GM18909 (cell line): ENCODE results near the gene CLRN3.

Experiments used
- ATAC-seq: cut with Tn5 transposase; IDR thresholded peaks from one replicate; pipeline ENCODE4 v1.9.1; 2021; ENCODE audit warnings: mild to moderate bottlenecking; ENCODE audit not compliant: unreplicated experiment, poor library complexity

CLRN3 gene, protein sequence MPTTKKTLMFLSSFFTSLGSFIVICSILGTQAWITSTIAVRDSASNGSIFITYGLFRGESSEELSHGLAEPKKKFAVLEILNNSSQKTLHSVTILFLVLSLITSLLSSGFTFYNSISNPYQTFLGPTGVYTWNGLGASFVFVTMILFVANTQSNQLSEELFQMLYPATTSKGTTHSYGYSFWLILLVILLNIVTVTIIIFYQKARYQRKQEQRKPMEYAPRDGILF

DNA sequence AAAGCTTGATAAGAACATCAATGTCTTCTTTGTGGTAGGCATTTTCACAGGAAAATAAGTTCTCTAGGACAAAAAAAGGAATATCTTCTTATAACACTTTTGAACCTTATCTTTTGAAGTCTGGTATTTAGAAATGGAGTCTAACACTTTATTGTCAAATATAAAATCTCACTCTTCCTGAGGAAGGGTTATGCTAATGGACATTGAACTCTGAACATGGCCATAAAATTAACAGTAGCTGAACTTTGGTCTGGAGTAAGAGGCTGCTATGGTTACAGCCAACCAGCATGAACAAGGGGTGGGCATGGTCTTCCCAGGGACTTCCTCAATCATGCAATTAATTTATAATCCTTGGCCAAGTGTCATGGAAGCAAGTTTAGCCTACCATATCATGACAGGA lies at the start of gene CLRN3:
Gene CLRN3, minus strand, starts transcription at position 199 of the 400 bp plus-strand sequence. Its CDS starts 157 bp downstream, at position 42.
- ATAC-seq: no peak

DNA sequence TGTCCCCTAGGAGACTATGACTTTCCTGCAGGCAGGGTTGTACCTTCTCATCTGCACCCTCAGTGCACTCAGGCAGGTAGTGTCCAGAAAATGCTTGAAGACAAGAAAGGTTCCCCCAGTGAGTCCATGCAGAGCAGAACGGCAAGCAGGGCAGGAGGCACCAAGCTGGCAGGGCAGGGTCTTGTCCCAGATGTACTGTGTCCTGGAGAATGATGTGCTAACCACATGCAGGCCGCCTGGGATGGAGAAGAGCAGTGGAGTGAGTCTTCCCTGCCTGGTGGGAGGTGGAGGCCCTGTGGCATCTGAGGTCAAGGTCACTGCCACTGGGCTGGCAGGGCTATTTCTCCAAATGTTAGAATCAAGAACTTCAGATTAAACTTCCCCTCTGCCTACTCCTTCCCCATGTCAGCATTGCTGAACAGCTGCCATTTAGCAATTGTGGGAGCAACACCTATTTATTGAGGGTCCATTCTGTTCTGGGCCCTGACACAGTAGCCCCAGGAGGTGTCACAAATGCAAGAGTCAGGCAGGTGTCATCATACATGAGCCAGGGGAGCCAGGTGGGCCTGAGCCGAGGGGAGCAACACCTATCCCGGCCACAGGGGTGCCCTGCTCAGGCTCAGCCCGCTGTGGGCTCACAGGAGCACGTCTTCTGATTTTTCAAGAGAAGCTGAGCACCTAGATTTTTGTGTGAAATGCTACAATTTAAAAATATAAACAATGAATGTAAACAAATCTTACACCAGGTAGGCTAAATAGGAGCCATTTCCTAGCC lies 48.3 kb upstream of the CLRN3 start:
- ATAC-seq: no peak

DNA sequence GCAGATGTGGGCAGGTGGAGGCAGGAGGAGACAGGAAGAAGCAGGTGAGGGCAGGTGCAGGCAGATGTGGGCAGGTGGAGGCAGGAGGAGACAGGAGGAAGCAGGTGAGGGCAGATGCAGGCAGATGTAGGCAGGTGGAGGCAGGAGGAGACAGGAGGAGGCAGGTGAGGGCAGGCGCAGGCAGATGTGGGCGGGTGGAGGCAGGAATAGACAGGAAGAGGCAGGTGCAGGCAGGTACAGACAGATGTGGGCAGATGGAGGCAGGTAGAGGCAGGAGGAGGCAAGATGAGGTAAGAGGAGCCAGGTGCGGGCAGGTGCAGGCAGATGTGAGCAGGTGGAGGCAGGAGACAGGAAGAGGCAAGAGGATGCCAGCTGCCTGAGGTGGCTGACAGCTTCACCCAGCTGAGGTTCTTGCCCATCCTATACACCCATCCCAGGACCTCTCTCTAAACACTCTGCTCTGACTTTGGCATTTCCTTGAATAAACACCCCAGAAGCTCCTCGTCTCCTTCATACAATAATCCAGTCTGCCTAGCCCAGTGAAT lies 47.1 kb upstream of the CLRN3 start:
- no peak for ATAC-seq

DNA sequence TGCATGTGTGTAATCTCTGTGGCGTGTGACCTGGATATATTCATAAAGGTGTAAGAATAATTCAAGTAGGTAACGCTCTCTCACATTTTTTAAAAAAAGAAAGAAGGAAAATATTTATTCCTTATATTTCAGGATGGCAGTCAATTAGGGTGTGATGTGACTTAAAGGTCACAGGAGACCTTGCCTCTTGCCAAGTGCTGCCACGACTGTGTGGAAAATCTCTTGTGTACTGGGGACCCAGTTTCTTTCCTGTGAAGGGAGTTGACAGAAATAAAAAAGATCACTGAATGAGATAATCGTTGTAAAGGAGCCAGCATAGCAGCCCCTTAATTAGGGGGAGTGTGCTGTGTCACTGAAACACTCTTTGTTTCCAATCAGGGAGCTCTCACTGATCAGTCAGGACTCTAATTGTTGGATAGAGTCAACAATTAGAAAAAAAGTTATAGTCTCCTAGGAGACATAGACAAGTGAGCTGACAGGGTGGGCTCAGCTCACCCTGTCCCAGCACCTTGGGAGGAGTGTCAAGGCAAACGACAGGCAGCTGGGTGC lies 45.2 kb upstream of the CLRN3 start:
- no peak for ATAC-seq

DNA sequence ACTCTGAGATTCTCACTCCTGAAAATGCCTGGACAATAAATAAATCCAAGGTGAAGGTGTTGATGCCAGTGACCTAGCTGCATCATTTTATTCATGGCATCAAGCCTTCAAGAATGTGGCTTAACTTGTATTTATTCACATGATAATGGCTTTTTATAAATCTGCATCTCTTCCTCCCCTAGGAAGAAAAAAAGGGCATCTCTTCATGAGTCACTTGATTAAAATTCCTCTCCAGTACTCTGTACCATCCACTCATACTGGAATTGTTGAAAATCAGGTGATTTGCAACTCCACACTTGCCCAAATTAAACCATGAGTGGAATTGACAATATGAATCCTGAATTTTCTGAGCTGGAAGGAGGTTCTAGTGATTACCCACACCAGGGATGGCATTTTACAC lies 44.3 kb upstream of the CLRN3 start:
- ATAC-seq: no peak

DNA sequence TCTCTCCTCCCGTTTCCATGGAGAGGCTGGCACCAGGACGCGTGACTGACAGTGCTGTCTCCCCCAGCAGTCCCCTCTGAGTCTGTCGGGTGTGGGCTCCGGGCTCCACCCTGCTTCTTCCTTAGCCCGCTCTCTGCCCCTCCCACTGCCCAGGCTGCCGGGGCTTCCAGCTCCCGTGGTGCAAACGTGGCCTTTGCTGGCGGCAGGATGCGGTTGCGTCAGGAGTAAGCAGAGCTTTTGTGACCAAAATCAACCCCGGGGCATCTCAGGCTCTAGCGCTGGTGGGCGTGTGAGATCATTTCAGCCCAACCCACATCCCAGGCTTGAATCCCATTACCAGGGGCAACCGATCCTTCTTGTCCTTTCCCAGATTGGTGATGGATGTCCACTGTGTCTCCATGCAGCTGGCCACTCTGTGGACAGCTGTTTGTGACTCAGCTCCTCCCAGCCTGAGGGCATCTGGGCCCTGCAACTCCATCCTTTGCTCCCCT lies 42.4 kb upstream of the CLRN3 start:
- ATAC-seq: no peak

DNA sequence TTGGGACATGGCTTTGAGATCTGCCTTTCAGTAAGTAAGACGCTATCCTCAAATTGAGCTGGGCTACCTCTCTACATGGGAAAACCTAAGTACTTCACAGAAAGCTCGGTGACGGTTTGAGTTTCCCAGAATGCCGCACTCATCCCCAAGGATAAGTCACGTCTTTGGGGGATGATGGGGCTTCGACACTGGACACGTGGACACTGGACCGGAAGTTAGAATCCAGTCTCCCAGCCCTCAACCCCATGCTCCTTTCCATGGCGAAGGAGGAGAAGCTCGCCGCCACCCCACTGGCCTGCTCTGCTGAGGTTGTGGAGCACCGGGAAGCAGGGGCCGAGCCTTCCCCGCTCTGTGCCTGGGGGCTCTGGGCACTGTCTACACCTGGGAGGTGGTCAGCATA lies 41.6 kb upstream of the CLRN3 start:
- no peak for ATAC-seq

DNA sequence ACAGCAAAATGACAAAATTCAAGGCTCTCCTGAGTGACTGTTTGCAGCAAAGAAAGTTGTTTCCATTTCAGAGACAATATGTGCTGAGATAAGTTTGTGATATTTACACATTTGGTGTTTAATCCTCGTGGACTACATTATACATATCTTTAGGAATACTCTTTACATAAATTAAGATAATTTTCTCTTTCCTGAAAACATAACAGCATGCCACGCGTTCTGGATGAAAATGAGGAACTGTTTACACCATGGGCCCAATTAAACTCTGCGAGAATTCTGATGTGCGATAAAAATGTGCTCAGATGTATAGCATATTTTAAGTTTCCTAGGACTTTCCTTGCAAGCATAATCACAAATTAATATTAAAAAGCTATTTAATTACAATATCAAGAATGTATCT lies 40.5 kb upstream of the CLRN3 start:
- no peak for ATAC-seq

DNA sequence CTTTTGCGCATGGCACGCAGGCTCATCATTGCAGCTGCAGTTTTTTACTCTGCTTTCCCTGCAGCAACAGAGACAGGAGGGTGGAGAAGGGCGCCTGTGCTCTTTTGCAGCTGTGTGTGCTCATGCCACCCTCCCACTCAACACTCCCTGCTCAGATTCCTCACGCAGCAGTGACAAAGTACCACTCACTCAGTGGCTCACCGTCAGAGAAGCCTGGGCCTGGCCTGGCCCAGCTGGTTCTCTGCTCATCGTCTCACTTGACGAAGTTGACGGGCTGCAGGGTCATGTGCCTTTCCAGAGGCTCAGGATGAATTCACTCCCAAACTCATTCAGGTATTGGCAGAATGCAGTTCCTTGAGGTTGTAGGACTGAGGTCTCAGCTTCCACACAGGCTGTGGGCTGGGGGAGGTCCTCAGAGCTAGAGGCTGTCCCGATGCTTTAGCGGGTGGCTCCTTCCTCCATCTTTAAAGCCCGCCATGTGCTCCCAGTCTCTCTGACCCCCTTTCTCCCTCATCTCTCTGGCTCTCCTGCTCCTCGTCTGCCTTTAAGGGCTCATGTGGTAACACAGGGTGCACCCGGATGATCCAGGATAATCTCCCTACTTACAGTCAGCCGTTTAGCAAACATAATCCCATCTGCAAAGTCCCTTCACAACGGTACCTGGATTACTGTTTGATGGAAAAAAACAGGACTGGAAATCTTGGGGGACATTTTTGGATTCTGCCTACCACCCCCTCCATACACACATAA lies 40.0 kb upstream of the CLRN3 start:
- ATAC-seq: no peak

DNA sequence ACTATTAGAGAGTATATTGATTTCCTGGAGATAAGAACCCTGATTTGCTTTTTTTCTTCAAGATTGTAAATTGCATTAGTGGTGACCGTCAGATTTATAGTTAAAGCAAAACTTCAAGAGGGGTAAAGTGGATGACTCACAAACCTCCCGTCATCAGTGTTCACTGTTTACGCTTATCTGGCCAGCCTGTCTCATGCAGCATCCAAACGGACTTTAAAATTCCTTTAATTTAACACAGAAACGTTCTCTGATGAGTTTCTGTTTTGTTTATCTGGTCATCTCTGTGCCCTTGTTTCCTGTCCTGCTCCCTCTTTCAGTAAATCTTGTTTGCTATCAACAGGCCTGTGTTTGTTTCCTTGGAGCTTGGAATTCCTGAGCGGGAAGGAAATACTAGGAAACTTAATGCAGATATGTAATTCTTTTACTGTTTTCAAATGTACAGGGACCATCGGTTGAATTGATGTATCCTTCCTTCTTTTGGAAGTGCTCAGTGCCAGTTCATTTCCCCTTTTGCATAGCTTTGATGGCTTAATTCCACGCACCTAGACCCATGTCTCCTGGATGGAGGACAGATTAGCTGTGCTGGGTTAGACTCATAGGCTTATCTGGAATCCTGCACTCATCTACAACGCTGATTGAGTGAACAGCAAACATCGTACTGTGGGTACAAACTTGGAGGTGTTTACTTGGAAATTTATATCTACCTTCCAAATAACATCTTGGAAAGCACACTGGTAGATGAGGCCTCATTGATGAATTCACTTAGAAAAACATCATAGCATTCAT lies 35.5 kb upstream of the CLRN3 start:
- no peak for ATAC-seq

DNA sequence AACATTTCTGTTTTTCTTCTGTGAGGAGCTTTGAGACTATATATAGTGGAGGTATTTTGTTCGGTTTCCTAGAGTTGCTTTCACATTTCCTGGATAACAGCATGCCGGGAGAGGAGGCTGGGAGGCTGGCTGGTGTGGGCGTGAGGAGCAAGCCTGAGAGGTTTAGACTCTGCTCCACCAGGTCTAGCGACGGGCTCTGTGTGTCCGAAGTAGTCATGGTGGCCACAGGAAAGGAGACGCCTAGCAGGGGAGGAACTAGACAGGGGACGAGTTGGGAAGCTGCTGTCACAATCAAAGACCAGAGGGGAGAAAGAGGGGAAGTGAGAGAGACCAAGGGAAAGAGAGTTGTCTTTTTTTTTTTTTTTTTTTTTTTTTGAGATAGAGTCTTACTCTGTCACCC lies 33.7 kb upstream of the CLRN3 start:
- ATAC-seq: no peak

DNA sequence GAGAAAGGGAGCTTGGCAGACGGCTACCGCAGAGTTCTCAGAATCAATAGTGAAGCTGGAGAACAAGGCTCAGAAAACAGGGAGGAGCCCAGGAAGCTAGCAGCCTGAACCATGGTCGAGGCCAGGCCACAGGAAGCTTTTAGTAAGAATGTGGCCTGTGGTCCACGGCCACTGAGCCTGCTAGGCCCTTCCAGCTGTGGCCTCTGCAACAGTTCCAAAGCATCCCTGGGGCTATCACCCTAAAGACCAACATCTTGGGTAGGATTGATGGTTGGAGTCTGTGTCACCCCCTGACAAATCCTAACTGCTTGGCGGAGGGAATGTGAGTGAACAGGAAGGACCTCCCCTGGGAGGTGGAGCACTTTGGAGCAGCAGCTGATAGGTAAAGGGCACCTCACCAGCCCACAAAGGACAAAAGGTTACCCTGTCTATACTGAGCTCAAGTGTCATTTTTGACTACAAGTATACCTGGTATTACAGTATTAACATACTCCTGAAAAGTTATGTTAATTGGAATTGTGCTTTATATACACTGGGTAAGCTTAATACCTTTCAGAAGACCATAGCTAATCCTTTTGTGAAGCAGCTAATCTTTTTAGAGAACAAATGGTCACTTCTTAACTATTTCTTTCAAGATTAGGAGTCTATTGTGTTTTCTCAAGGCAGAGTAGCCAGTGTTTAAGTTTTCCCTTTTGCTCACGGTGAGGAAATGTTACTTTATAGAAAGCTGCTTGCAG lies 32.9 kb upstream of the CLRN3 start:
- no peak for ATAC-seq

DNA sequence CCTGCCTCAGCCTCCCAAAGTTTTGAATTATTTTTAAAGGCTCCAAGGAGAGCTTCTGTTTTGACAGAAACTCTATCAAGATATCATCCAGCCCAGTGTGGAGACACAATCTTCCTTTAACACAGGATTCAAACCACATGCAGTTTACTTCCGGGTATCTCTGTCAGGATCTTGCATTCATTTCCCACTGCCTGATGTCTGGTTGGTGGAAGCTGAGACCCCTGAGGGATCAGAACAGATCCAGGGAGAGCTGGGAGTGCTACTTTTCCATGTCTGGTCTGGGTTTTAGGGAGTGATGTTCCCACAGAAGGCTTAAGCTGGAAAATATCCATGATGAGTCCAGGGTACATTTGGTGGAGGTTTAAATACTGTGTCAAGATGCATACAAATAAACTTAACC lies 30.9 kb upstream of the CLRN3 start:
- ATAC-seq: no peak

DNA sequence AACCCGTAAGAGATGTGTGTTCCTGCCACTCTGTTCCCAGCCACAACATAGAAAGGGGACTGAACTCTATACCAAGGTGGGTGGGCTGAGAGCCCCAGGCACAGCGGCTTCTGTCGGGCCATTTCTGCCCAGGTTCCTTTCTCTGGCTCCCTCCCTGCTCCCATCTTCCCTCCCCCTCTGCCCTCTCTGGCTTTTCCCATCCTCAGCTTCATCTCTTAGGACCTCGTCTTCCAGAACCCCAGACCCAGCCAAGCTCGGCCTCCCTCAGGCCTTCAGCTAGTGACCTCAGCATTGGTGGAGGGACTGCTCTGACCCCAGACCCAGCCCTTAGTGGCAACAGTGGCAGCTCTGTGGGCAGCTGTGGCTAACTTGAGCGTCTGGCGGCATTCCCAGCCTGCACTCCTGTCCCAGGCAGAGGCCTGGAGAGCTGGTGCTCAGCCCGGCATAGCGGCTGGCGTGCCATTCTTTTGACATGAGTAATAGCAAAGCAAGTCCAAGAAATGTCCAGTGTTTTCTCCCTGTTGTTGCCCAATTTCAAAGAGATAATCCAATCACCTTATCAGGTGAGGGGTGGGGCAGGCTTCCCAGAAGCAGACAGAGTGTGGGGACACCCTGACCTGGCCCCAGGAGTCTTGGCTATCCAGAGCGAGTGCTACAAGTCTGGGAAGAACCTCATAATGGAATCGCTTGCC lies 30.1 kb upstream of the CLRN3 start:
- ATAC-seq: no peak

DNA sequence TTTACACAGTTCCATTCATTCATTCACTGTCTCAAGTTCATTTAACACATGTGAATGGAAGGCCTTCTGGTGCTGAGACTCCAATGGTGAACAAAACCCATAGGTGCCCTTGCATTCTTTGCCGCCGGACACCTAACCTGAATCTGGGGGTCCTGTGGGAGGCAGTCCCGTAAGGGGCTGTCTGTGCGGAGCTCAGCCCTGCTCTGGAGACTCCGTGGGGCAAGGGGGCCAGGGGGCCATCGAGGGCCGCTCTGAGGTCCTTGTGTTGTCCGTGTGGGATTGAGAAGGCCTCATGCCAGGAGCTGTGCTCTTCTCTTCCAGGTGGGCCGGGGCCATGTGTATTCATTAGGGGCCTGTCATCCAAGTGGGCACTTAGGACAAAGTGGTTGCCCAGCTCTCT lies 29.5 kb upstream of the CLRN3 start:
- no peak for ATAC-seq

DNA sequence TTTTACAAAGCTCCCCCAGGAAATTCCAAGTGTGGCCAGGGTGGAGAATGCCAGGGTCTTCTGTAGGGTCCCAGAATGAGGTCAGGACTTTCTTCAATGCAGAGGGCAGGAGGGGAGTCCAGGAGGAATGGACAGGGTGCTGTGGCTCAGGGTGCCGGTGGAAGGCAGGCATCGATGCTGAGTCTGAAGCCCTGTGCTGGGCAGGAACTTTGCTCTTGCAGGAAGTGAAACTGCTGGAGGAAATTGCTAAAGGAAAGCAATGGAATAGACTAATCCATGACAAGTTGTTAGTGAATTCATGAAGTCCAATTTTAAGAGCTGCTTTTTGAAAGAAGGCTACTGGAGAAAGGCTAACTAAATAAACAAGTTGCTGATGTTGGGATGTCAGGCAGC lies 29.0 kb upstream of the CLRN3 start:
- no peak for ATAC-seq

DNA sequence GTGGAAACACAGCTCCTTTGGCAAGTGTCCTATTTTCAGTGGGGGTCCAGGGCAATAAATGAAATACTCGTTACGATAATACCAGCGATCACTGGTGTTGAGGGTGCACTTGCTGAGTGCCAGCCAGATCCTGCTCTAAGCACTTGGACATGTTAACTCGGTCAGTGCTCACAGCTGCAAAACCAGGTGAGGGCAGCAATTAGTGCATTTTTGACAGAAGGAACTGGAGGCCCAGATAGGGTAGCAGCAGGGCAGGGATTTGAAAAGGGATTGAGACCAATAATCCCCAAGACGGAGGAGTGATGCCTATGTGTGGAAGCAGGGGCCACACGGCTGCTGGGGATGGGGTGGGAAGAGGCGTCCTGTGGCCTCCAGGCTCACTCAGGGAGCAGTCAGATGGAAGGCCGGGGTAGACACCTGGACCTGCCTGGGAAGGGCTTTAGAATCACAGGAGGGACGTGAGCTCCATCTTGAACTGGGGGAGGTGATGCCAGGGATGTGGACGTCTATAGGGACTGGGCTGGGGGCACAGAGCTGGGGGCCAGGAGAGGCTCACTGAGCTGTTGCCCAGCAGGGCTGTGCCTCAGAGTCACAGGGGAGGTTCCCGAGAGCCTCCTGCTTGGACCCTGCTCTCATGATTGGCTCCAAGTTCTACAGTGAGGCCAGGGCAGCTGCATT lies 28.5 kb upstream of the CLRN3 start:
- no peak for ATAC-seq
